GM12878 (cell line): Measurements from ENCODE around the gene MGLL. TPM values are rescaled to one million over a fixed set of nuclear protein-coding genes. Genes with fewer than 3 reads are reported as not detected.

Experiments used
- ATAC-seq: fragments of 200-7000 bp; cut with Tn5 transposase; 3 replicates; pipeline ENCODE4 v1.9.1; 2020; ENCODE audit warnings: mild to moderate bottlenecking, moderate library complexity
- BruUV-seq: library from RNA; stranded (reverse); fragments of 400-500 nt; replicated peaks from 2 replicates; lab custom pipeline; 2021; lab: Mats Ljungman, UMichigan
- CTCF ChIA-PET: fragments of 300-600 bp; sonication (Branson Sonifier 250); formaldehyde crosslinking; extraction: SDS; loops from one replicate; lab custom pipeline; 2021; ENCODE audit warnings: inconsistent platforms; lab: Yijun Ruan, JAX
- POLR2A ChIA-PET: fragments of 350-600 bp; formaldehyde crosslinking; extraction: SDS; loops from one replicate; lab custom pipeline; 2021; ENCODE audit warnings: inconsistent platforms; lab: Charles Lee
- RAD21 ChIA-PET: fragments of 300-600 bp; sonication (Branson Sonifier 250); formaldehyde crosslinking; loops from one replicate; lab custom pipeline; 2023; ENCODE audit warnings: antibody characterized with exemption; ENCODE audit not compliant: unreplicated experiment; lab: Charles Lee
- SMC1A ChIA-PET: fragments of 300-600 bp; sonication (Branson Sonifier 250); formaldehyde crosslinking; loops from one replicate; lab custom pipeline; 2023; ENCODE audit not compliant: unreplicated experiment, uncharacterized antibody; lab: Charles Lee
- DNase-seq: peaks from one replicate; pipeline ENCODE4 v3.0.0-alpha.2; 2011; ENCODE audit warnings: low read depth, low spot score
- FAIRE-seq: peaks from 3 replicates; lab custom pipeline; 2011; peaks lifted over from hg19 to GRCh38; lab: Jason Lieb, UNC
- H2AFZ ChIP-seq: 2 replicates; pipeline ENCODE4 v1.6.0; 2011; ENCODE audit warnings: low read depth, low read length, control low read depth; ENCODE audit not compliant: control insufficient read depth
- H3K27ac ChIP-seq: 2 replicates; pipeline ENCODE4 v1.5.1; 2011; ENCODE audit warnings: control low read depth; ENCODE audit not compliant: control insufficient read depth, insufficient read depth
- H3K27me3 ChIP-seq, 2 experiments: replicated peaks in 1 of 2; 2 replicates each; pipeline versions ENCODE4 v1.6.0 to v1.6.1; 2011; ENCODE audit warnings: low read length in 1 of 2; ENCODE audit not compliant: control insufficient read depth in 2 of 2, insufficient read depth in 2 of 2
- H3K36me3 ChIP-seq, 2 experiments: 2 replicates each; pipeline ENCODE4 v1.5.1; 2011; ENCODE audit warnings: low read length in 1 of 2; ENCODE audit not compliant: control insufficient read depth in 2 of 2, insufficient read depth in 2 of 2
- H3K4me1 ChIP-seq: 2 replicates; pipeline ENCODE4 v1.6.1; 2011; ENCODE audit warnings: mild to moderate bottlenecking, low read length, moderate library complexity, mixed read lengths; ENCODE audit not compliant: control insufficient read depth, insufficient read depth
- H3K4me2 ChIP-seq: 2 replicates; pipeline ENCODE4 v1.6.0; 2011; ENCODE audit warnings: control low read depth; ENCODE audit not compliant: control insufficient read depth, insufficient read depth
- H3K4me3 ChIP-seq: fragments of 200-600 bp; sonication (generic); 2 replicates; pipeline ENCODE4 v1.5.1; 2016
- H3K79me2 ChIP-seq: 2 replicates; pipeline ENCODE4 v1.6.0; 2011; ENCODE audit warnings: low read length; ENCODE audit not compliant: control insufficient read depth, insufficient read depth
- H3K9ac ChIP-seq: 2 replicates; pipeline ENCODE4 v1.8.0; 2011; ENCODE audit warnings: low read length, control low read depth, mixed read lengths; ENCODE audit not compliant: control insufficient read depth, insufficient read depth
- H3K9me3 ChIP-seq: replicated peaks from 3 replicates; pipeline ENCODE4 v1.5.1; 2011; ENCODE audit warnings: mild to moderate bottlenecking, low read length; ENCODE audit not compliant: control insufficient read depth, insufficient read depth
- H4K20me1 ChIP-seq: 2 replicates; pipeline ENCODE4 v1.6.0; 2011; ENCODE audit not compliant: control insufficient read depth, insufficient read depth
- ASH2L ChIP-seq: fragments of 300-600, 200-600 bp; sonication (generic); IDR thresholded peaks from 2 replicates; pipeline ENCODE4 v1.6.1; 2017; ENCODE audit warnings: low read depth, mild to moderate bottlenecking, borderline replicate concordance
- CBX3 ChIP-seq: fragments of 200-600 bp; sonication (generic); IDR thresholded peaks from 2 replicates; pipeline ENCODE4 v1.6.1; 2016; ENCODE audit warnings: low read depth, borderline replicate concordance
- CEBPZ ChIP-seq: fragments of 150-350 bp; IDR thresholded peaks from 2 replicates; pipeline ENCODE4 v1.6.1; 2016; ENCODE audit warnings: low read depth, low read length
- EP300 ChIP-seq, 2 experiments: fragments of 150-350 bp in 1 of 2; IDR thresholded peaks; 2 replicates each; pipeline ENCODE4 v1.6.1; 2011 to 2012; ENCODE audit warnings: low read depth in 2 of 2, low read length in 2 of 2, borderline replicate concordance in 1 of 2, improper control_type of control experiment in 1 of 2, inconsistent platforms in 1 of 2; ENCODE audit not compliant: control insufficient read depth in 1 of 2
- IRF4 ChIP-seq: IDR thresholded peaks from 2 replicates; pipeline ENCODE4 v1.6.1; 2011; ENCODE audit warnings: low read depth, low read length
- MXI1 ChIP-seq: fragments of 150-350 bp; IDR thresholded peaks from 2 replicates; pipeline ENCODE4 v1.6.1; 2011; ENCODE audit warnings: low read depth, mild to moderate bottlenecking, inconsistent platforms, low read length, improper control_type of control experiment
- NFXL1 ChIP-seq: fragments of 450-650 bp; IDR thresholded peaks from 2 replicates; pipeline ENCODE4 v1.6.1; 2017; ENCODE audit warnings: antibody characterized with exemption, mild to moderate bottlenecking, borderline replicate concordance
- POLR2A ChIP-seq: IDR thresholded peaks from 2 replicates; pipeline ENCODE4 v1.6.1; 2011; ENCODE audit warnings: low read depth, mild to moderate bottlenecking, low read length
- POU2F2 ChIP-seq: IDR thresholded peaks from 3 replicates; pipeline ENCODE4 v1.6.1; 2011; ENCODE audit warnings: low read depth, mild to moderate bottlenecking, low read length, borderline replicate concordance
- SPI1 ChIP-seq: IDR thresholded peaks from 2 replicates; pipeline ENCODE4 v1.6.1; 2011; ENCODE audit warnings: low read depth, mild to moderate bottlenecking, low read length, moderate library complexity, borderline replicate concordance; ENCODE audit not compliant: insufficient read depth
- TAF1 ChIP-seq: IDR thresholded peaks from 2 replicates; pipeline ENCODE4 v1.6.1; 2011; ENCODE audit warnings: mild to moderate bottlenecking, low read depth, low read length, borderline replicate concordance
- YY1 ChIP-seq: IDR thresholded peaks from 2 replicates; pipeline ENCODE4 v1.6.1; 2011; ENCODE audit warnings: low read depth, mild to moderate bottlenecking, low read length
- ZNF622 ChIP-seq: fragments of 450-650 bp; IDR thresholded peaks from 2 replicates; pipeline ENCODE4 v1.6.1; 2017; ENCODE audit warnings: mild to moderate bottlenecking, inconsistent platforms
- WGBS: methylation state at CpG from one replicate; pipeline ENCODE4 v1.1.6; 2016; ENCODE audit warnings: low lambda C conversion rate; ENCODE audit not compliant: insufficient replicate concordance, insufficient coverage; ENCODE audit errors: missing lambda C conversion rate; 5-methylcytosine and 5-hydroxymethylcytosine counted together
- in situ Hi-C: fragments of 300-500 bp; cut with MboI; formaldehyde crosslinking; loops from 9 replicates; pipeline ENCODE4 v1.14.3; 2018; ENCODE audit warnings: mixed read lengths
- intact Hi-C: fragments of 100-400 bp; cut with micrococcal nuclease; formaldehyde crosslinking; loops from one replicate; pipeline ENCODE4 v1.14.2; 2022; ENCODE audit not compliant: unreplicated experiment
- polyA plus RNA-seq, 11 experiments: library from polyadenylated mRNA; depleted of rRNA in 4 of 11; unstranded in 6 of 11; stranded (reverse) in 5 of 11; fragments of >200 nt; fragmentation: Nextera tagmentation in 4 of 11; fragmentation: Illumina TruSeq in 1 of 11; extraction: Ambion mirVana in 4 of 11; extraction: Trizol in 1 of 11; gene quantifications; 1 replicate in 1 of 11; 2 replicates in 10 of 11; pipeline versions ENCODE4 v1.2.1 to v1.2.3, GENCODE V29; 2011 to 2016; ENCODE audit warnings: inconsistent platforms in 2 of 11, missing spikeins in 2 of 11, low read depth in 1 of 11
- total RNA-seq, 4 experiments: library from RNA; depleted of rRNA in 3 of 4; stranded (reverse); fragments of >200 nt in 3 of 4; fragmentation: Illumina TruSeq in 1 of 4; extraction: Trizol in 1 of 4; gene quantifications; 2 replicates each; pipeline versions ENCODE4 v1.2.1 to v1.2.3, GENCODE V29; 2013 to 2021
- TF ChIP-seq, protein P1 (sequence below): fragments of 450-650 bp; formaldehyde crosslinking; IDR thresholded peaks from 2 replicates; pipeline ENCODE4 v1.4.0; 2020; ENCODE audit warnings: mild to moderate bottlenecking, moderate library complexity
- TF ChIP-seq, protein P2 (sequence below): IDR thresholded peaks from 2 replicates; pipeline ENCODE4 v1.6.1; 2012; ENCODE audit warnings: mild to moderate bottlenecking, low read depth, low read length

Gene MGLL
- total and polyA plus RNA-seq, 10 of the 15 experiments (the other 5 are each of a cell fraction or from before 2014, with no cell fraction given): 44.9 to 177 (median 72.9) TPM

GRCh38 chr3:127716384-127716783 is 105.9 kb downstream of the MGLL start:
- SMC1A ChIA-PET: interaction anchor here (1.6 kb wide), 1 partner anchor 14 kb away, joined by 3 read pairs; no protein-coding TSS in a partner anchor
- Histone ChIP-seq H3K4me3 (no peak overlapping the region), H2AFZ (no peak overlapping the region), H3K9me3 (no peaks in the 10 kb centered on the region), H3K27ac (no peak overlapping the region), H3K79me2 (no peaks in the 10 kb centered on the region), H3K27me3 (no peaks in the 10 kb centered on the region), H3K4me2 (no peak overlapping the region), H4K20me1 (no peaks in the 10 kb centered on the region), H3K9ac (no peak overlapping the region), H3K36me3 (peaks cover 33 to 48% of the 10 kb centered on the region in 2 experiments; a peak in 3 of 4 replicates), H3K4me1 (peaks cover 6% of the 10 kb centered on the region; the same call in 1 of the 2 replicates)
- DNase-seq (no peak), ATAC-seq (no peak), FAIRE-seq (no peak)
- CTCF ChIA-PET: no interaction called here
- WGBS: 96% methylated on average over 6 of the region's 6 CpGs
- POLR2A ChIA-PET: no interaction called here
- RAD21 ChIA-PET: no interaction called here
- BruUV-seq: no TSS peak
- intact Hi-C loops: no loop called here
- in situ Hi-C loops: no loop called here
- TF ChIP-seq CEBPZ: no peak
- TF ChIP-seq SPI1: no peak
- no peak for TF ChIP-seq NFXL1
- no peak for TF ChIP-seq ASH2L
- TF ChIP-seq IRF4: no peak
- no peak for TF ChIP-seq POLR2A
- no peak for TF ChIP-seq EP300 (IDR thresholded peaks at IDR 0.05; ENCODE audit: borderline replicate concordance in 1 of 2, control insufficient read depth in 1 of 2, low read depth in 2 of 2, low read length in 2 of 2)
- TF ChIP-seq, protein P1, sequence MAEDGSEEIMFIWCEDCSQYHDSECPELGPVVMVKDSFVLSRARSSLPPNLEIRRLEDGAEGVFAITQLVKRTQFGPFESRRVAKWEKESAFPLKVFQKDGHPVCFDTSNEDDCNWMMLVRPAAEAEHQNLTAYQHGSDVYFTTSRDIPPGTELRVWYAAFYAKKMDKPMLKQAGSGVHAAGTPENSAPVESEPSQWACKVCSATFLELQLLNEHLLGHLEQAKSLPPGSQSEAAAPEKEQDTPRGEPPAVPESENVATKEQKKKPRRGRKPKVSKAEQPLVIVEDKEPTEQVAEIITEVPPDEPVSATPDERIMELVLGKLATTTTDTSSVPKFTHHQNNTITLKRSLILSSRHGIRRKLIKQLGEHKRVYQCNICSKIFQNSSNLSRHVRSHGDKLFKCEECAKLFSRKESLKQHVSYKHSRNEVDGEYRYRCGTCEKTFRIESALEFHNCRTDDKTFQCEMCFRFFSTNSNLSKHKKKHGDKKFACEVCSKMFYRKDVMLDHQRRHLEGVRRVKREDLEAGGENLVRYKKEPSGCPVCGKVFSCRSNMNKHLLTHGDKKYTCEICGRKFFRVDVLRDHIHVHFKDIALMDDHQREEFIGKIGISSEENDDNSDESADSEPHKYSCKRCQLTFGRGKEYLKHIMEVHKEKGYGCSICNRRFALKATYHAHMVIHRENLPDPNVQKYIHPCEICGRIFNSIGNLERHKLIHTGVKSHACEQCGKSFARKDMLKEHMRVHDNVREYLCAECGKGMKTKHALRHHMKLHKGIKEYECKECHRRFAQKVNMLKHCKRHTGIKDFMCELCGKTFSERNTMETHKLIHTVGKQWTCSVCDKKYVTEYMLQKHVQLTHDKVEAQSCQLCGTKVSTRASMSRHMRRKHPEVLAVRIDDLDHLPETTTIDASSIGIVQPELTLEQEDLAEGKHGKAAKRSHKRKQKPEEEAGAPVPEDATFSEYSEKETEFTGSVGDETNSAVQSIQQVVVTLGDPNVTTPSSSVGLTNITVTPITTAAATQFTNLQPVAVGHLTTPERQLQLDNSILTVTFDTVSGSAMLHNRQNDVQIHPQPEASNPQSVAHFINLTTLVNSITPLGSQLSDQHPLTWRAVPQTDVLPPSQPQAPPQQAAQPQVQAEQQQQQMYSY: no peak
- TF ChIP-seq, protein P2, sequence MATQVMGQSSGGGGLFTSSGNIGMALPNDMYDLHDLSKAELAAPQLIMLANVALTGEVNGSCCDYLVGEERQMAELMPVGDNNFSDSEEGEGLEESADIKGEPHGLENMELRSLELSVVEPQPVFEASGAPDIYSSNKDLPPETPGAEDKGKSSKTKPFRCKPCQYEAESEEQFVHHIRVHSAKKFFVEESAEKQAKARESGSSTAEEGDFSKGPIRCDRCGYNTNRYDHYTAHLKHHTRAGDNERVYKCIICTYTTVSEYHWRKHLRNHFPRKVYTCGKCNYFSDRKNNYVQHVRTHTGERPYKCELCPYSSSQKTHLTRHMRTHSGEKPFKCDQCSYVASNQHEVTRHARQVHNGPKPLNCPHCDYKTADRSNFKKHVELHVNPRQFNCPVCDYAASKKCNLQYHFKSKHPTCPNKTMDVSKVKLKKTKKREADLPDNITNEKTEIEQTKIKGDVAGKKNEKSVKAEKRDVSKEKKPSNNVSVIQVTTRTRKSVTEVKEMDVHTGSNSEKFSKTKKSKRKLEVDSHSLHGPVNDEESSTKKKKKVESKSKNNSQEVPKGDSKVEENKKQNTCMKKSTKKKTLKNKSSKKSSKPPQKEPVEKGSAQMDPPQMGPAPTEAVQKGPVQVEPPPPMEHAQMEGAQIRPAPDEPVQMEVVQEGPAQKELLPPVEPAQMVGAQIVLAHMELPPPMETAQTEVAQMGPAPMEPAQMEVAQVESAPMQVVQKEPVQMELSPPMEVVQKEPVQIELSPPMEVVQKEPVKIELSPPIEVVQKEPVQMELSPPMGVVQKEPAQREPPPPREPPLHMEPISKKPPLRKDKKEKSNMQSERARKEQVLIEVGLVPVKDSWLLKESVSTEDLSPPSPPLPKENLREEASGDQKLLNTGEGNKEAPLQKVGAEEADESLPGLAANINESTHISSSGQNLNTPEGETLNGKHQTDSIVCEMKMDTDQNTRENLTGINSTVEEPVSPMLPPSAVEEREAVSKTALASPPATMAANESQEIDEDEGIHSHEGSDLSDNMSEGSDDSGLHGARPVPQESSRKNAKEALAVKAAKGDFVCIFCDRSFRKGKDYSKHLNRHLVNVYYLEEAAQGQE: no peak
- TF ChIP-seq TAF1: no peak
- no peak for TF ChIP-seq ZNF622
- no peak for TF ChIP-seq YY1
- TF ChIP-seq MXI1: no peak
- TF ChIP-seq CBX3: no peak
- TF ChIP-seq POU2F2: no peak
